ENCODE results near the gene KLKB1.
"Not testable (repeated sequence)": the region's sequence is repeated elsewhere in the genome, so short reads cannot be mapped to it uniquely, and the experiment has no call there.

KLKB1 gene

DNA sequence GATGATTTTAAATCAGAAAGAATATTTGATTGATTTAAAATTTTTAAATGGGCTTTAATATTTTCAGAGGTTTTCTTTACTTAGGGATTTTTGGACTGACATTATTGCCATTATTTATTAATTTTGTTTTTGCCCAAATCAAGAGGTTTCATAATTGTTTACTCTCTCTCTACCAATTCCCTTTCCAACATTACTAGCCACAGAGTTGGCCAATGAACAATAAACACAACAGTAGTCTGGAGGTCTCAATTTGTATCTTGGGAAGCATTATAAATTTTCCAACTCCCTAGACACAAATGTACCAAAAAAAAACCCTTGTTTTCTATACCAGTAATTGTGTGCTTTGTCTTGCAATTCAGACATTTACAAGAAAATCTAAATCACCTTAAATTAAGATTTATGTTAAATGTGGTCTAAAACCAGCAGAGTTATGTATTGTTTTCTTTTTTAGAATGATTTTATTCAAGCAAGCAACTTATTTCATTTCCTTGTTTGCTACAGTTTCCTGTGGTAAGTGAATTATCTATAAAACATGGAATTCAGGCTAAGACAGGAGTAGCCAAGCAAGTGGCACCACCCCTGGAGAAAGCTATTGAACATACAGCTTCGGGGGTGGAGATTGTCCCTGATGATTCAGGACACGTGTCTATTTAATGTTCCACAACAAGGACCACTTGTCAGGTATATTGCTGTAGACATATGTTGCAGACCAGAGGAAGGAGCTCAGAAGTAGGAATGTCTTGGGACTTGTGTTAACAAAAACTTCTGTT is 622 bp downstream of the KLKB1 start:
- no peak for DNase-seq (ENCODE audit: low spot score)

DNA sequence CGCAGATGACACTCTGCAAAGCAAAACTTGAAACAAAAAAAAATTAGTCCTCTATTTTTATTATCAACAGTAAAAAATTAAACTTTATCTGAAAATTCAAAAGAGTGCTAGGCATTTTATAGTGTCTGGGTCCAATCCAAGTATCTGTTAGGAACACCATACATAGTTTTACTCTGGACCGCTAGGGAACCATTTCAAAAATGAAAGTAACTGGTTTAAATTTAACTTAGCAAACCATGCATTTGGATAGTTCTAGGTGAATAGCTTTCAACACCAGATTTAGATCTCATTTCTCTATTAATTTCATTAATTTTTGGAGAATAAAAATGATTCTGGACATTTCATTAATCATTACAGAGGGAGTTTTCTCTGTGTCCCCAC is 1.2 kb downstream of the KLKB1 start:
- DNase-seq (ENCODE audit: low spot score) = no peak

DNA sequence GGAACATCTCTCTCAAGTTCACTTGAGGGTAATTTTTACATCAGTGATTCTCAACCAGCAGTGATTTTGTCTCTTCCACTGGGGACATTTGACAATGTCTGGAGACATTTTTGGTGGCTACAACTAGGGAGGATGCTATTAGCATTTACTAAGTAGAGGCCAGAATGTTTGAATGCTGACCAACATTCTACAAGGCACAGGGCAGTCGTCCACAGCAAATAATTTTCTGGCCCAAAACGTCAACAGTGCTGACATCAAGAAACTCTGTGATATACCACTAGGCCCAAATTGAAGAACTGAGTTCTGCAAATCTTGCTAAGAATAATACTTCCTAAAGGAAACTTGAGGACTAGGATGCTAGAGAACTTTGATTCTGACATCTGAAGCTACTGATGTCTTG is 7.1 kb downstream of the KLKB1 start:
- no peak for DNase-seq (ENCODE audit: low spot score)

DNA sequence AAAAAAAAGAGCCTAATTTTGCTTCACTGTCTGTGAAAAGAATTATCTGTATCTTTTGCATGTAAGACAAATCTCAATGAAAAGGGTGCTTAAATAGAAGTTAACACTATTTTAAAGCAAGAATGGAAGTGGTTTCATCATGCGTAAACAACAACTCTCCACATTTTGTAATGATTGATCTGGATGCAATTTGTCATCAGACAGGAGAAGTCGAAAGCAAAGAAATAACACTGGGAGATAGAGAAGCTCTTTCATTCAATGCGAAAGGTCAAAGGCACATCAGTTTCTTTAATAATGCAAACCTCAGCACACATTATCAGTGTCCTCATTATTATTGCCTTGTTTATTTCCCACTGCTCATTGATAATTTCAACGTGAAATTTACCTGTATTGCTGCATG is 8.8 kb downstream of the KLKB1 start:
- DNase-seq (ENCODE audit: low spot score) = no peak

DNA sequence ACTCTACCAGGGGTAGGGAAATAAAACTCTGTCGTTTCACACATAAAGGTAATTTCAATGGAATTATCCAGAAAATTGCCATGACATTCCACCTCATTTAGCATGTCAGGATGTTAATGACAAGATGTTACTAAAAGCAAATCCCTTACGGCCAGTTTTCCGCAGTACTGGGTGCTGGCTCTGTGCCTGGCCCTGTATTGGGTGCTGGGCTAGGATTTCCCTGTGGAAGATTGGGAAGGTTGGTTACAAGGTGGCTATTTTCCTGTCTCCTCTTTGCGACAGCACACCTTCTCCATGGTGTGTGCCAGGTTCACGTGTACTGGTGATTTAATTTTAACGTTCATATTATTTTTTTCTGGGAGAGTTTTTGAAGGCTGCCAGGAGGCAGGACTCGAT is 13.1 kb downstream of the KLKB1 start:
- DNase-seq (ENCODE audit: low spot score) = no peak

DNA sequence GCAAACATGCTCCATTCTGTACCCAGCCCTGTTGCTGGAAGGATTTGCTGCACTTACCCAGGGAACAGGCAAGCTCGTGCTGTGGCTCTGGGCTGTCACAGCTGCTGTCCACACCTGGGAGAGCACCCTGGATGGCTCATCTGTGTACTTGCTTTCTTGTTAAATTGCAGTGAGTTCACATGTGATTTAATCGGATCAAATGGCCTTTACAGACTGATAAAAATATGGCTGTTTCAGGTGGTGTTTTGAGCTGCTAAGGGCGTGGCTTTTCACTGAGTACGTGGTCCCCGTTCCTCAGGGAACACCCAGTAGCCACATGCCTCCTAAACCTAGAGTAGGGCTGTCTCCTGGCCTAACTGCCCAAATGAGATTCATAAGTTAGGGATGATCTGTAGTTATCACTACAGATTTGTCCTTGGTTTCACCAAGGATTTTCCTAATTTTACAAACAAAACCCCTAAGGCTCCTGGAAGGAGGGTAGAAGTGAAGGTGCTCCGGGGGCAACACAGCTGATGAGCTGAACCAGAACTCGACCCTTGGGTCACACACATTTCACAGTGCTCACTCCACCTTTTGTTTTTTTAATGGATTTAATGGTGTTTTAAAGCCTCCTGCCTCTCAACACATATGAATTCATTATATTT is 13.7 kb downstream of the KLKB1 start:
- DNase-seq (ENCODE audit: low spot score) = no peak

DNA sequence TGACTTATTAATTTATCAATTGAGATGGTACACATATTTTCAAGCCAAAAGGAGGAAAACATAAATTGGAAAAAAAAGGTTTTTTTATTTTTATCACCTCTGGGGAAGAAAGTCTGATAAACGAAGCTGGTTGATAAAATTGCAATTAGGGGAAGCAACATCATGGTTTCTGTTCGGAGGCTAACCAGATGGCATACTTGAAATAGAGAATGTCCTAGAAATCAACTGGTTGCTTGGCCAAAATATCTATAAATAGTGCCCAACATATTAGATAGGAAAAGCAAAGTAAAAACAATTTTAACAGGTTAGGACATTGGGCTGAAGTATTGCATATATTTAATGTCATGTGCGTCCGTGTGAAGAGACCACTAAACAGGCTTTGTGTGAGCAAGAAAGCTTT is 14.3 kb downstream of the KLKB1 start:
- no peak for DNase-seq (ENCODE audit: low spot score)

DNA sequence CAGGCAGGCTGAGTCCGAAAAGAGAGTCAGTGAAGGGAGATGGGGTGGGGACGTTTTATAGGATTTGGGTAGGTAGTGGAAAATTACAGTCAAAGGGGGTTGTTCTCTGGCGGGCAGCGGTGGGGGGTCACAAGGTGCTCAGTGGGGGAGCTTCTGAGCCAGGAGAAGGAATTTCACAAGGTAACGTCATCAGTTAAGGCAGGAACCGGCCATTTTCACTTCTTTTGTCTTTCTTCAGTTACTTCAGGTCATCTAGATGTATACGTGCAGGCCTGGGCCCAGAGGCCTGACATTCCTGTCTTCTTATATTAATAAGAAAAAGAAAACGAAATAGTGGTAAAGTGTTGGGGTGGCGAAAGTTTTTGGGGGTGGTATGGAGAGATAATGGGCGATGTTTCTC is 14.7 kb downstream of the KLKB1 start:
- DNase-seq (ENCODE audit: low spot score) = not testable (repeated sequence)

DNA sequence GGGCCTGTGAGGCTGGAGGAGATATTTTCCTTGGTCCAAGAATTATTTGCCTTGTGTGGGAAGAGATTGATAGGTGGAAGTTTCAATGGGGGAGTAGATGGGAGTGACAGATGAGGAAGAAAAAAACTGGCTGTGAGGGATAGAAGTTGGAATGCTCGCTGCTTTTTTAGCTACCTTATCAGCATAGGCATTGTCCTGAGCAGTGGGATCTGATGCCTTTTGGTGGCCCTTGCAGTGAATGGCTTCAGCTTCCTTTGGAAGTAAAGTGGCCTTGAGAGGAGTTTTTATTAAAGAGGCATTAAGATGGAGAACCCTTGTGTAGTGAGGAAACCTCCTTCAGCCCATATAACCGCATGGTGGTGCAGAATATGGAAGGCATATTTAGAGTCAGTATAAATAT is 16.0 kb downstream of the KLKB1 start:
- no peak for DNase-seq (ENCODE audit: low spot score)

DNA sequence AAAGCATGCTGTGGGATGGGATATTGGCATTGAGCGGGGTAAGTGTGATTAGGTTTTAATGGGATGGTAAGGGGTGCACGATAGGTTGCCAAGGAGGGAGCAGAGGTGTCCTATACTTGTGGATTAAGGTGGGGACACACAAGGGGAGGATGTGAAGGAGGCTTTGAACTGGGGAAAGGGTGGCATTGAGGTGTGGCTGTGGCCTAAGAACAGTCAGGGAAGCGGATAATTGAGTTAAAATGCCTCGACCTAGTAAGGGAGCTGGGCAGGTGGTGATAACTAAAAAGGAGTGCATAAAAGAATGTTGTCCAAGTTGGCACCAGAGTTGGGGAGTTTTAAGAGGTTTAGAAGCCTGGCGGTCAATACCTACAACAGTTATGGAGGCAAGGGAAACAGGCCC is 17.5 kb downstream of the KLKB1 start:
- DNase-seq (ENCODE audit: low spot score) = no peak

DNA sequence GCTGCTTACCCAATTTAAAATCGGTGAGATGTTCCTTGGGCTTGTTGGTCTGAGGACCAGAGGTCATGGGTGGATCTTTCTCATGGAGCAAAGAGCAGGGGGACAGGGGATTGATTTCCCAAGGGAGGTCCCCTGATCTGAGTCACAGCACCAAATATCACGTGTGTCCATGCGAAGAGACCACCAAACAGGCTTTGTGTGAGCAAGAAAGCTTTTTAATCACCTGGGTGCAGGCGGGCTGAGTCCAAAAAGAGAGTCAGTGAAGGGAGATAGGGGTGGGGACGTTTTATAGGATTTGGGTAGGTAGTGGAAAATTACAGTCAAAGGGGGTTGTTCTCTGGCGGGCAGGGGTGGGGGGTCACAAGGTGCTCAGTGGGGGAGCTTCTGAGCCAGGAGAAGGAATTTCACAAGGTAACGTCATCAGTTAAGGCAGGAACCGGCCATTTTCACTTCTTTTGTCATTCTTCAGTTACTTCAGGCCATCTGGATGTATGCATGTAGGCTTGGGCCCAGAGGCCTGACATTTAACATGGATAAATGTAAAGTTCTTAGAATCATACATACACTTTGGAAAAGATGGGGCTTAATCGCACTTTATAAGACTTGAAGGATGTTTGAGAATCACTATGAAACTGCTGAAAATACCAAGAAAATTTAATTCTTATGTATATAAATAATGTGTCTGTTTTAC is 19.9 kb downstream of the KLKB1 start:
- DNase-seq (ENCODE audit: low spot score) = not testable (repeated sequence)

DNA sequence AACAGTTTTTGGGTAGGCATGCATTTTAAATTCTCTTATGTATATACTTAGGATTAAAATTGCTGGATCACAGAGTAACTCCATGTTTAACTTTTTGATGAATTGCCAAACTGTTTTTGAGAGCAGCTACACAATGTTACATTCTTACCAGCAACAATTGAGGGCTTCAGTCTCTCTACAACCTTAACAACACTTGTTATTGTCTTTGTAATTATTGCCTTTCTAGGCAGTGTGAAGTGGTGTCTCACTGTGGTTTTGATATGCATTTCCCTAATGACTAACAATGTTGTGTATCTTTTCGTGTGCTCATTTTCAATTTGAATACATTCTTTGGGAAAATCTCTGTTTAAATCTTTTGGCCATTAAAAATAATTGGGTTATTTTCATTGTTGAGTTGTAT is 21.3 kb downstream of the KLKB1 start:
- DNase-seq (ENCODE audit: low spot score) = no peak

DNA sequence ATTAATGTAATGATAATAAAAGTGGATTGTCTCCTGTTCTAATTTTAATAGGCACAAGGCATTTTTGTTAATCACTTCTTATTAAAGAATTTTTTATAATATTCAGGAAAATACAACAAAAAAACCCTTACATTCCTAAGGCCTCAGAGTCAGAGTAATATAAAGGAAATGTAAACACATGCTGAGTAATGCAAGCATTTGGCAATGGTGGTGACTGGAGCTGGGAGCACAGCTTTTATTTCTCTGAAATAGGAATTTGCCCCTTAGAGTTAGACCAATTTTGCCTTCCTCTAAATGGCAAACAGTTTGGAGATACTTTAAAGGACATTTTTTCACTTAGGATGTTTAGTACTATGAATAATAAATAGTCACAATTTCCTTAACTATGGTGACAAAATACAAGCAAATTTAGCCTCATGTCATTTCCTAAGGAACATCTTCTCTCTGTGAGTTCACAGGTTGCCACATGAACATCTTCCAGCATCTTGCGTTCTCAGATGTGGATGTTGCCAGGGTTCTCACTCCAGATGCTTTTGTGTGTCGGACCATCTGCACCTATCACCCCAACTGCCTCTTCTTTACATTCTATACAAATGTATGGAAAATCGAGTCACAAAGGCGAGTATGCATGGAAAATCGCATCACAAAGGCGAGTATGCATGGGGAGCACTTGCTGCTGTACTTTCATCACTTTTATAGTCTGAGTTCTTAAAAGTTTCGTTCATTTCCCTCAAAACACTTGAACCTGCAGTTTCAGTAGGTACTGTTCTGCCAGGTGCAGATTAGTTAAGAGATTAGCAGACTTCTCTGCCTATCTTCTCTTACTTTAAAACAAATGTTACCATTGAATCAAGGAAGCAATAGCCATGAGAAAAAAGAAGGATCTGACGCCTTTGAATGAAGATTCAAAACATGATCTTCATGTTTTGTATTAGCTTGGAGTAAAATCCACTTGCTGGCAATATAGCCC is 22.8 kb downstream of the KLKB1 start:
- DNase-seq (ENCODE audit: low spot score) = no peak

DNA sequence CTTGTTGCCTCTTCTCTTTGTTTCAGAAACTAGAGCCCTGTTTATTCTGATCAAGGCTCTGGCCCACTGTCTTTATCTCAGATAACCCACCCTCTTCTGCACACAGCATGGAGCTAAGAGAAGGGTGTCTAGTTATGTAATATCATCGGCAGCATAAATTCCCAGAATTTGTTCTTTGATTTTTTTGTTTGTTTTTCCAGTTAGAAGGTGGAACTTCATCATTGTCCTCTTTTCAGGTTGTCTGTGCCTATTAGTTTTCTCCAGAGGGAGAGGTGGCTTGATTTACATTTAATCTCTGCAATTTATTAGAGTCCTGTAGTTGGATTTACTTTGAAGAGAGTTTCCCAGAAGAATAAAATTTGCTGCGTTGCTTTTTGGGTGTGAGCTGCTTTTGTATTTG is 23.5 kb downstream of the KLKB1 start:
- no peak for DNase-seq (ENCODE audit: low spot score)

DNA sequence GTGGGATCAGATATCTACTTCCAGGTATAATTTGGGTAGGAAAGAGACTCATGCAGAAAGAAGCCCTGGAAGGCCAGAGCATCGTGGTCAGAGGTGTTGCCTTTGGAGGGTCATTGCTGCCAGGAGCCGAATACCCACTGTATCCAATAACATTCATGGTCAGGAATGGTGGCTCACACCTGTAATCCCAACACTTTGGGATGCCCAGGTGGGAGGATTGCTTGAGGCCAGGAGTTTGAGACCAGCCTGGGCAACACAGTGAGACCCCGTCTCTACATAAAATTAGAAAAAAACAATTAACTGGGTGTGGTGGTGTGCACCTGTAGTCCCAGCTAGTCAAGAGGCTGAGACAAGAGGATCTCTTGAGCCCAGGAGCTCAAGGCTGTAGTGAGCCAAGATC is 27.8 kb downstream of the KLKB1 start:
- no peak for DNase-seq (ENCODE audit: low spot score)

DNA sequence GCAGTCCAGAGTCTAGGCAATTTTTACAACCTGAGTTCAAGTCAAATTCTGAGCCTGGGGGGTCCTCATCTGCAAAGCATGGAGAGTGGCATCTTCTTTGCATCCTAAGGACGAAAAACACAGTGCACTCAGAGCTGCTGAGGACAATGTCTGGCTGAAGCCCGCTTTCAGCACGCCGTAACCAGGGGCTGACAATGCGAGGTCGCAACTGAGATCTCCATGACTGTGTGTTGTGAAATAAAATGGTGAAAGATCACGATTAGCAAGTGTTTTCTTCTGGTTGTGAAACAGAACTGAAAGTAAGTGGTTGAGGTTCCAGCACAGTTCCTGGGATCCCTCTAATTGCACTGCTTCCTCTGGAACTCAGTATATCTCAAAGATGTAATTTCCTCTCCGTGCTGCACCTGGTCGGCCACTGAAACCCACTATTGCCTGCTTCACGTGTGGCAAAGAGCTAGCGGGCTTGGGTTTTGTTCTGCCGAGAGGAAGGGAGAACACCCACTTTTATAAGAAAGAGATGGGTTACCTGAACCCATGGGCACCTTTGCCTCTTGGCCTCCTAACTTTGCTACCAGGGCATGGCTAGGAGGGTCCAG is 31.0 kb downstream of the KLKB1 start:
- no peak for DNase-seq (ENCODE audit: low spot score)

DNA sequence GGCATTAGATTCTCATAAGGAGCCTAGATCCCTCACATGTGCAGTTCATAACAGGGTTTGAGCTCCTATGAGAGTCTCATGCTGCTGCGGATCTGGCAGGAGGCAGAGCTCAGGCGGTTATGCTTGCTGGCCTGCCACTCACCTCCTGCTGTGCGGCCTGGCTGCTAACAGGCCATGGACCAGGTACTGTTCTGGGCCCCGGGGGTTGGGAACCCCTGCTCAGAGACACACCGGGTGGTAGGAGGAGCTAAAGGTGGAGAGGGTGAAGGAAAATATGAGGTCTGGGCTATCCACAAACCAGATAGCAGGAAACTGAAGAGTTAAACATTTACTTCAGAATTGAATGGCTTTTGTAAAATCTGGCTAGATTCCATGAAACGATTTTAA is 32.8 kb downstream of the KLKB1 start:
- DNase-seq (ENCODE audit: low spot score) = no peak

DNA sequence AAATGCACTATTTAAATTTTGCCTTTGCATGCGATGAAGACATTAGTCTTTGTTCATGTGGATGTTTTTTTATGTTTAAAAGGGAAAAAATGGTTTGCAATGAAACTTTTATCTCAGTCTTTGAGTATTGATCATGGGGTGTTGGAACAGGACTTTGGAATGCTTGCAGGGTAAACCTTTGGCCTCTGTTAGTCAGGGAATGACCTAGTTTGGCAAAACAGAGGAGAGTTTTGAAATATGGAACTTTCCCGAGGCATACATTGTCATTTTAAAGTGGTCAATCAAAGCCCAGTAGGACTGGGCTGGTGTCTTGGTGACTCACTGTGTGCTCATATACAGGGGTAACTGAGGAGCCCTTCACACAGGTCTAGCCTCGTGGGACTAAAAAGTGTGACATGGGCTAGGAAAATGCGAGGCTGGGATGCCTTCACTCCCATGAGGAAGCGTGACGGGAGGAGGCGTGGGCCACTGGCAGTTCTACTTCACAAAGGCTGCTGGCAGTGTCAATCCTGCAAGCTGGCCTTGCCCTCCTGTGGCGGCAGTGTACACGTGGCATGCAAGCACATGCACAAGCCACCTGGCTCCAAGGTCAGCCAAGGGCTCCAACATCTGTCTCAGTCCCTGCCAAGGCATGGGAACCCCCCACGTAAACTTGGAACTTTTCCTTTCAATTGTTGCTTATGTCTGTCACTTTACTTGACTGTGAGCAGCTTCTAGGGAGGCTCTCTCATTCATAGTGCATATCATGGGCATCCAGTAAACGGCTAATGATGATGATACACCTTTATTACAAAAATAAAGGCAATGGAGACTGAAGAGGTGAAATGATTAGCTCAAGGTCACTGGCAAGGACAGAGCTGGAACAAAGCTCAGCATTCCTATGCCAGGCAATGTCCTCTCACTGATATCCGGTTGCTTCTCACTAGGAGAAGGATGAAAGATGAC is 33.5 kb downstream of the KLKB1 start:
- no peak for DNase-seq (ENCODE audit: low spot score)

DNA sequence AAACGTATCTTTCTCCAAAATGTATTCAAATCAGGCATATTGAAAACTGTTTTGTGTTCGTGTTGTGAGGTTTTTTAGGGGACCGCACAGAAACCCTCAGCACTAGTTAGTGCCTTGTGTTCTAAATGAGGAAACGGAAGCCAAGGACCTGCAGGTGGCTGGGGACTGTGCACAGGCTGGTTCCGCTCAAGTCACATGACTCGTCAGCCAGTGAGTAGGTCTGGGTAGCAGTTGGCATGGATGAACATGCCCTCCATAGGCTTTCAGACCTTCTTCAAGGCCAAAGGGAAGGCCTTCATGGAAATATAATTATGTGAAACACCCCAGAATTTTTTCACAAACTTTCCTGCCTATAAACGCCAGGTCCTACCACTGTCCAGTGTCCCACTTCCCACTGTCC is 37.4 kb downstream of the KLKB1 start:
- DNase-seq (ENCODE audit: low spot score) = no peak

DNA sequence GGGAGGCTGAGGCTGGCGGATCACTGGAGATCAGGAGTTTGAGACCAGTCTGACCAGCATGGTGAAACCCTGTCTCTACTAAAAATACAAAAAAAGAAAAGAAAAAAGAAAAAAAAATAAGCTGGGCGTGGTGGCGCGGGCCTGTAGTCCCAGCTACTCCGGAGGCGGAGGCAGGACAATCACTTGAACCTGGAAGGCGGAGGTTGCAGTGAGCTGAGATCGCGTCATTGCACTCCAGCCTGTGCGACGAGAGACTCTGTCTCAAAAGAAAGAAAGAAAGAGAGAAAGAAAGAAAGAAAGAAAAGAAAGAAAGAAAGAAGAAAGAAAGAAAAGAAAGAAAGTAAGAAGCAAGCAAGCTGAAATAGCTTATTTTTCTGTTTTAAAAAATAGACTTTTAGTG is 37.9 kb downstream of the KLKB1 start:
- not testable (repeated sequence) for DNase-seq (ENCODE audit: low spot score)

Data from hematopoietic multipotent progenitor cell treated with erythropoietin and hydrocortisone succinate and interleukin-3 and kit ligand, for 17 days (in vitro differentiated cells).